GM18868 (cell line): ENCODE results near the gene TYW1.
"Not testable (repeated sequence)": the region's sequence is repeated elsewhere in the genome, so short reads cannot be mapped to it uniquely, and the experiment has no call there.

Experiments used
- ATAC-seq: cut with Tn5 transposase; IDR thresholded peaks from one replicate; pipeline ENCODE4 v1.9.1; 2021; ENCODE audit warnings: mild to moderate bottlenecking, moderate library complexity; ENCODE audit not compliant: unreplicated experiment

Gene TYW1

DNA sequence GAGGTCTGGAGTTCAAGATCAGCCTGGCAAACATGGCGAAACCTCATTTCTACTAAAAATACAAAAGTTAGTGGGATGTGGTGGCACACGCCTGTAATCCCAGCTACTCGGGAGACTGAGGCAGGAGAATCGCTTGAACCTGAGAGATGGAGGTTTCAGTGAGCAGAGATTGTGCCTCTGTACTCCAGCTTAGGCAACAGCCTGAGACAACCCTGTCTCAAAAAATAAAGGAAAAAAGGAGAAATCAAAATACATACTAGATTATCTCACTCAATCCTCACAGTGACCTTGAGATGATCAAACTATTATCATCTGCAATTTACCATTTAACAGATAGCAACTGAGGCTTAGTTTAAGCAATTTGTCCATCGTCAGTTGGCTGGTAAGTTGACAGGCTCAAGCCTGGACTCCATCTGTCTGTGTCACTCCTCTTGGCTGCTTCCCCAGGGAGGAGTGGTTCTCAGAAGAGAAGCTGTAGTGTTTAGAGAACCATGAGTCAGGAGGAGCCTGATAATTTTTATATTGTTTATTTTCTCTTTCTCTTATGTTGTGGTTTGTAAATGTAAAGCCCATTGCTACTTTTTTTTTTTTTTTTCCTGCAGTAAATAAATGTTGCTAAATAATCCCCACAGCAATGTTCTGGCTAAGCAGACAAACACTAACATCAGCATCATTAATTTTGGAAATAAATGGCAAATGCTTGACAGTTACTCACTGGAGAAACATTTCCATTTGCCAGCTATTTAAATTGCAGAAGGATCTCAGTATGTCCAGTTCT, 46.3 kb downstream of the TYW1 start:
- not testable (repeated sequence) for ATAC-seq

- not testable (repeated sequence) for ATAC-seq
These were observed 46.9 kb downstream of the TYW1 start for GRCh38 chr7:67043559-67043930.

DNA sequence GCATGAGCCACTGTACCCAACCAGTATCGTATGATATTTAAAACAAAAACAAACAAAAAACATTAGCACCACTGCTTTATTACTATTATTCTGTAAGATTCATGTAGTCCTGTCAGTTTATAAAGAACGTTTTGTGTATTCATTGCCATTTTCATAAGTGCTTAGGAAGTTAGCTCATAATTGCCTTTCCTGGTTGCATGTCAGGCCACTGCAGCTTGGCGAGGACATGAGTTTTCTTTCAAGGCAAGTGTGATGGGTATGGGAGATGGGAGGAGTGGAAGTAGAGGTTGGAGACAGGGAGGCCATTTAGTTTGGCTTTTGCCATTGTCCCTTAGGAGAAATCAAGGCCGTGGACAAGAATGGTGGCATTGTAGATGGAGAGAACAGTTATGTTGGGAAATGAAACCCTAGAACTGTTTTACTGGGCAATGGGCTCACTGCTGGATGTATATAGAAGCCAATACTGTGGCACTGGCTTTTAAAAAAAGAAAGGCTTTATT, 48.9 kb downstream of the TYW1 start:
- ATAC-seq = no peak

- ATAC-seq = not testable (repeated sequence)
These were observed 50.2 kb downstream of the TYW1 start for GRCh38 chr7:67046819-67047218.

GRCh38 chr7:67049908-67050307, 53.3 kb downstream of the TYW1 start:
- ATAC-seq = not testable (repeated sequence)

- ATAC-seq = not testable (repeated sequence)
These were observed 55.5 kb downstream of the TYW1 start for GRCh38 chr7:67052161-67052560.

- ATAC-seq = no peak
These were observed 60.0 kb downstream of the TYW1 start for GRCh38 chr7:67056683-67057082.

- not testable (repeated sequence) for ATAC-seq
These were observed 64.7 kb downstream of the TYW1 start for GRCh38 chr7:67061321-67061720.

DNA sequence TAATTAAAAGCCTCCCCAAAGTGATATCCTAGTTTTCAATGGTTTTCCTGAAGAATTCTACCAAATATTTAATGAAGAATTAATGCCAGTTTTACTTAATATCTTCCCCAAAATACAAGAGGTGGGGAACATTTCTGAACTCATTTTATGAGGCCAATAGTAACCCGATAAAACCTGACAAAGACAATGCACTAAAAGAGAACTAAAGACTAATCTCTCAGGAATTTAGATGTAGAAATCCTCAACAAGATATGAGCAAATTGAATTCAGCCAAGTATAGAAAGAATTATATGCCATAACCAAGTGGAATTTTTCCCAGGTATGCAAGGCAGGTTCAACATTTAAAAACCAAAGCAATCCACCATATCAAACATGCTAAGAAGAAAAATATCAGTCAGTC, 66.2 kb downstream of the TYW1 start:
- not testable (repeated sequence) for ATAC-seq

DNA sequence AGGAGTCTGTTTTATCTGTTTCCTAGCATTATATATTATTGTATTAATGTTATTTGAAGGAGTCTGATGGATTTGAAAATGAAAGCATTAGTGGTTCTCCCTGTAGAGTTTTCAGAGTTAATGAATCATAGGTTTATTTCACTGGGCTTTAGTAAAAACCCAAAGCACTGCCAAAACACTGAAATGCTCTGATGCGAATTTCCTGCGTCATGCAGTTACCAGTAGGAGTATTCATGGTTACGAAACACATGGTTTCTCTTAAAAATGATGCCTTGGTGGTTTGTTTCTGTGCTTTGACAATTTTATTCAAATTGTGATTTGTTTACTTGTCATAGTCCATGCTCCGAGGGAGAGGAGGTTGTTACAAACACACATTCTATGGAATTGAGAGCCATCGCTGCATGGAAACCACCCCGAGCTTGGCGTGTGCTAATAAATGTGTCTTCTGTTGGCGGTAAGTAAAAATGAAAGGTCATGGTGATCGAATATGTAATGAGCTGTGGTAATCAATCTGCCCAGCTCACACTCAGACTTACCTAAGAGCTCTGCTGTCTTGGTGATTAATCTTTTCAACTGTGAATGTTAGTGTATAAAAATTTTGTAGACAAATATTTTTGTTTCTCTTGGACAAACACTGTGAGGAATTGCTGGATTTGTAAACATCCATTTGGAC, 70.5 kb downstream of the TYW1 start:
- ATAC-seq = not testable (repeated sequence)

DNA sequence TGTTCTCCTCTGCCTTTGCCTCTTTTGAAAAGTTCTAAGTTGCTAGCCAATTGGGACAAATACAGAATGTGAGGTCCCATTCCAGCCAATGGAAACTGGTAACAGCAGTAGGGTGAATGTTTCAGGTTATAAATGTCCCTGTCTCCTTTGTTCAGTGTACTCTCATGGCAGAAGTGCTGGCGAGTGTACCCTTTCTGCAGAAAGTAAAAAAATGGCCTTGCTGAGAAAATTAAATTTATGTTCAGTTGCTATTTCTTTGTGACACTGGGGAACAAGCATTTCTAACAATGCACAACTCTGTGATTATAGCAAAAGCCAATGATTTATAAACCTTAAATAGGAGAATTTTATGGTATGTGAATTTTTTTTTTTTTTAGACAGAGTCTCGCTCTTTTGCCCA, 79.5 kb downstream of the TYW1 start:
- ATAC-seq = not testable (repeated sequence)

DNA sequence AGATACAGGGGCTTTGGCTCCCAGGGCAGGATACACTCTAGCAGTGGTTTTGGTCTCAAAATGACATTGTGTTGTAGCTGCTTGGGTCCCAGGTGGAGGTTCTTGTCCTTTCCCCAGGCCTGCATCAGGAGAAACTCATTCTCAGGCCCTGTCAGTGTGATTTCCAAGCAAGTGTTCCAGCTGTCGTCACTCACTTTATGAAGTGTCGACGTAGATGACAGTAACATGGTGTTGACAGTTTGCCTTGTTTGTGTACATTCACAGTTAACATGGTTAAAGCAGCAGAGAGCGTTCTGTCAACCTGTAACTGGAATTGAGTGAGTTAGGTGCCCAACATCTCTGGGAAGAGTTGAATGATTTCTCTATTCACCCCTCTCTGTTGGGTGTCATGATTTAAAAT, 86.2 kb downstream of the TYW1 start:
- ATAC-seq = not testable (repeated sequence)

GRCh38 chr7:67089261-67089660, 92.6 kb downstream of the TYW1 start:
- ATAC-seq = not testable (repeated sequence)

GRCh38 chr7:67091053-67091452, 94.4 kb downstream of the TYW1 start:
- ATAC-seq = not testable (repeated sequence)

DNA sequence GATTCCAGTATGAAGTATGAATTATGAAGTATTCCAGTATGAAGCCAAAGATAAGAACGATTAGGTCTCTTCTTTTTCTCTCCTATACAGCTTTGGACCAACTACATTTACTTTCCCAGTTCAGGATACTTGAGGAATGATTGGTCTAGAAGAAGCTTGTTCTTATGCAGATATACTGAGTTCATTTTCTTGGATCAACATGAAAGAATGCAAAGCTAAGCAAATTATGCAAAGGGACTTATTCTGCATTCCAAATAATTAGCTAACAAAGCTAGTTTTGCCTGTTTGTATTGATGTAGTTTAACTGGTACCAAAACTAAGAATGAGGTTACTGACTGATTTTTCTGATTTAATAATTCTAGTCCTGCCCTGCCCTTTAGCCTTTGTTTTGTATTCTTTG, 101.4 kb downstream of the TYW1 start:
- not testable (repeated sequence) for ATAC-seq

GRCh38 chr7:67099406-67099805, 102.8 kb downstream of the TYW1 start:
- ATAC-seq = not testable (repeated sequence)

DNA sequence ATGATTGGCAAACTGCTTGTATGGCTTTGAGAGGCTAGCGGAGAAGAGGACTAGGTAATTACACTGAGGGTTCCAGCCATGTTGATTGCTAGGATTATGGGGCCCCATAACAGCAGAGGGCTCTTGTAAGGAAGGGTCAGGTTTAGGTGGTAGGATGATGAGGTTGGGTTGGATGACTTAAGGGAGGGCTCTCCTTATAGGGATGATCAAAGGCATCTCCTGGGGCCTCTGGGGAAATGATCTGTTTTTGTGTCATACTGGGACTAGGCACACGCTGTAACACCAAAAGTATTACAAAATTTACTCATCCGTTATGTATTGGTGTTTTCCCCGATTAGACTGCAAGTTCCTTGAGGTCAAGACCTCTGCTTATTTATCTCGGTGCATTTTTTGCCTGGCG, 103.4 kb downstream of the TYW1 start:
- not testable (repeated sequence) for ATAC-seq

DNA sequence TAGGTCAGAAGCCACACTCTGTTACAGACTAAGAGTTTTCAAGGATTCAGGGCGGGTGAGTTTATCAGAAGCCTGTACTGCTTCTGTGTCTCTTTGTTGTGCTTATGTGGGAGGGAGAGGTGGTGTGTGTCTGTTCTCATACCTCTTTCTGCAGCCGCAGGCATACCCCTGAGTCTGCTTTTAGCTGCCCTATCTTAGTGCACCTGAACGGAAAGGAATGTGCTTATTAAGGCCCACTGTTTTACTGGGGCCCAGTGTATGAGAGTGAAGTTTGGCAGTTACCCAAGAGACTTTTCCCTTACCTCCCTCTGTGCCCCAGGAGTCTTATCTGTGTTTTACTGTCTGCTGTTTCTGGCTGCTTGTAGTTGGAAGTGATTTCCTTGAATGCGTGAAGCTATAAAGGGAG, 104.3 kb downstream of the TYW1 start:
- no peak for ATAC-seq

DNA sequence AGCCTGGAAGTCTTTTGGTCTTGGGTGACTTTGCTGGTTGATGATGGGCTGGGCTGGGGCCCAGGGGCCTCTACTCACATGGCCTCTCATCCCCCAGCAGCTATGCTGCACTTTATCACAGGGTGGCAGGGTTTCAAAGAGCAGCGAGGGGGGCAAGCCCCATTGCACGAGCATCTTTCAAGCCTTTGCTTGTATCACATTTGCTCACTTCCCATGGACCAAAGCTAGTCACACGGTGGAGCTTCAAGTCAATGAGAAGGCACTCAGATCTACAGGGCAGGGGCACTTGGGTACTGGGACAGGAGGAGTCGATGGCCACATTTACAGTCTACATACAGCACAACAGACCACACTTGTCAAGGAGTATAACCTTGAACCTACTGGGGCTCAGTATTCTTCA, 108.3 kb downstream of the TYW1 start:
- not testable (repeated sequence) for ATAC-seq

DNA sequence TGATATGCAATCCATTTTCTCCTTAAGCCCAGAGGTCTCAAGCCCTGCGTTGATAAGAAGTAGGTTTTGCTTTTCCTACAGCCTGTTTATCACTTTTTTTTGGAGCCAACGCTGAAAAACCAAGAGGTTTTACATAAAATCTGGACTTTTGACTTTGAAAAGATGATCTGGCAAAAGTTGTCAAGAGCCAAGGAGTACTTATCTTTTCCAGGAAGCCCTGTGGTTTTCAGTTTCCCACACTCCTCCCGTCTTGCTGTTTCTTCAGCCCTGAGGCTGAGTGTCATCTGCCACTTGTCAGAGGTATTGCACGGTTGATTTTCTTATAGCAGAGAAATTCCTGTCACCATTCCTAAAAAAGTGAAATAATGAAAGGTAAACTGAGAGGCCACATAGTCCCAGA, 108.7 kb downstream of the TYW1 start:
- no peak for ATAC-seq

- ATAC-seq = not testable (repeated sequence)
These were observed 109.6 kb downstream of the TYW1 start for GRCh38 chr7:67106255-67106654.

DNA sequence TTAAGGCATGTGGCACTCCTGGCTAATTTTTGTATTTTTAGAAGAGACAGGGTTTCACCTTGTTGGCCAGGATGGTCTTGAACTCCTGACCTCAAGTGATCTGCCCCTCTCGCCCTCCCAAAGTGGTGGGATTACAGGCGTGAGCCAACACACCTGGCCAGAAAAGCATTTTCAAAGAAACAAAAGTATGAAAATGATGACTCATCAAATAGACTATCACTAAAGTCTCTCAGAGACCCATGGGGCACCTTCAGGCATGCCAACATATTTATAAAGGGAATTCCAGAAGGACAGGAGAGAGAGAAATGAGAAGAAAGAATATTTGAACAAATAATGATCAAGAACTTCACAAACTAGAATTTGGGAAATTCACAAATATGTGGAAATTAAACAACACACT, 114.7 kb downstream of the TYW1 start:
- ATAC-seq = not testable (repeated sequence)
